ENCODE measurements around the gene IGF1R. TPM values are rescaled to one million over a fixed set of nuclear protein-coding genes. Genes with fewer than 3 reads are reported as not detected.

The IGF1R gene
- total RNA-seq, 1 experiment from 2014 or later = 16.3 TPM

- ChIA-PET RAD21 (ENCODE audit: low non-redundant PET in 1 of 2, low total read pairs in 2 of 2, uncharacterized antibody in 2 of 2, unreplicated experiment in 2 of 2) (no interaction called here), CTCF (no interaction called here), POLR2A (no interaction called here)
- H3K4me1 ChIP-seq (ENCODE audit: control insufficient read depth in 1 of 2, insufficient read depth in 2 of 2, low read length in 2 of 2) = no peaks in the 10 kb centered on the region
- intact Hi-C loops (cut with micrococcal nuclease) = no loop called here
- no peak overlapping the region for H3K4me3 ChIP-seq (replicated peaks in 1 of 2; ENCODE audit: low read depth in 1 of 2, low read length in 2 of 2)
- TF ChIP-seq CBX3 (IDR thresholded peaks at IDR 0.05; ENCODE audit: low read depth) (no peak), SP1 (IDR thresholded peaks at IDR 0.05; ENCODE audit: low read depth) (no peak), JUND (IDR thresholded peaks at IDR 0.05) (no peak), SIN3A (IDR thresholded peaks at IDR 0.05; ENCODE audit: low read depth) (no peak), POLR2AphosphoS5 (IDR thresholded peaks at IDR 0.05; ENCODE audit: low read depth, low read length) (no peak), CEBPB (IDR thresholded peaks at IDR 0.05; ENCODE audit: low read depth) (no peak), ATF3 (IDR thresholded peaks at IDR 0.05) (no peak), EGR1 (IDR thresholded peaks at IDR 0.05; ENCODE audit: low read depth) (no peak), SRF (IDR thresholded peaks at IDR 0.05; ENCODE audit: low read depth) (no peak), ELF1 (IDR thresholded peaks at IDR 0.05; ENCODE audit: borderline replicate concordance, low read depth) (no peak), MAX (IDR thresholded peaks at IDR 0.05) (no peak), ZFX (IDR thresholded peaks at IDR 0.05) (no peak), ZNF274 (IDR thresholded peaks at IDR 0.05; ENCODE audit: low read depth, low read length) (no peak), FOSL1 (IDR thresholded peaks at IDR 0.05; ENCODE audit: low read depth) (no peak)
- H3K27ac ChIP-seq (ENCODE audit: low read depth, low read length) = no peak overlapping the region
- BruUV-seq (replicated peaks) = no TSS peak
- H3K9me3 ChIP-seq (ENCODE audit: control insufficient read depth in 1 of 2, insufficient read depth in 1 of 2, low read depth in 1 of 2, low read length in 2 of 2) = peaks cover 0 to 9% of the 10 kb centered on the region in 2 experiments; a peak in 1 of 4 replicates
- no peak for DNase-seq (ENCODE audit: low read depth, low spot score)
- H3K4me2 ChIP-seq (ENCODE audit: low read length) = no peak overlapping the region
- ATAC-seq = no peak
- no peaks in the 10 kb centered on the region for H3K79me2 ChIP-seq (ENCODE audit: insufficient read depth, low read length)
- H2AFZ ChIP-seq (ENCODE audit: low read depth, low read length, poor library complexity, severe bottlenecking) = no peak overlapping the region
- no peak overlapping the region for H3K9ac ChIP-seq (ENCODE audit: low read length)
- no peaks in the 10 kb centered on the region for H3K36me3 ChIP-seq (ENCODE audit: control insufficient read depth in 1 of 2, insufficient read depth in 2 of 2, low read length in 2 of 2)
- H3K27me3 ChIP-seq (ENCODE audit: insufficient read depth, low read length) = no peaks in the 10 kb centered on the region
- no peaks in the 10 kb centered on the region for H3K9me2 ChIP-seq (ENCODE audit: insufficient read depth)
- no peaks in the 10 kb centered on the region for H4K20me1 ChIP-seq (ENCODE audit: insufficient read depth)
Observed at GRCh38 chr15:98835876-98836275, 187.5 kb downstream of the IGF1R start.
